IMR-90 (cell line): ENCODE results near the gene FAM53B. TPM values are rescaled to one million over a fixed set of nuclear protein-coding genes. Genes with fewer than 3 reads are reported as not detected.

Source experiments
- ATAC-seq: fragments of 200-7000 bp; cut with Tn5 transposase; 2 replicates; pipeline ENCODE4 v1.9.1; 2020; ENCODE audit warnings: low read depth, mild to moderate bottlenecking, moderate library complexity
- BruUV-seq: library from RNA; stranded (reverse); fragments of 400-500 nt; replicated peaks from 2 replicates; lab custom pipeline; 2021; lab: Mats Ljungman, UMichigan
- CTCF ChIA-PET: fragments of 300-600 bp; formaldehyde crosslinking; extraction: SDS; loops from one replicate; lab custom pipeline; 2021; ENCODE audit warnings: antibody characterized with exemption; lab: Yijun Ruan, JAX
- POLR2A ChIA-PET: fragments of 300-600 bp; sonication (Branson Sonifier 250); formaldehyde crosslinking; loops from one replicate; lab custom pipeline; 2022; ENCODE audit warnings: antibody characterized with exemption; ENCODE audit not compliant: unreplicated experiment; lab: Charles Lee
- DNase-seq: peaks from one replicate; pipeline ENCODE4 v3.0.0; 2013
- H2AFZ ChIP-seq: replicated peaks from 2 replicates; pipeline ENCODE3; 2013; ENCODE audit warnings: low read length, mild to moderate bottlenecking; ENCODE audit not compliant: poor library complexity
- H2AK5ac ChIP-seq: 2 replicates; pipeline ENCODE4 v1.6.1; 2013; ENCODE audit warnings: low read depth, low read length, inconsistent platforms
- H2AK9ac ChIP-seq: replicated peaks from 2 replicates; pipeline ENCODE3; 2013; ENCODE audit warnings: mild to moderate bottlenecking, low read depth, low read length, moderate library complexity; ENCODE audit not compliant: poor library complexity
- H2BK120ac ChIP-seq: 2 replicates; pipeline ENCODE4 v1.6.1; 2013; ENCODE audit warnings: low read depth, low read length, inconsistent platforms
- H2BK15ac ChIP-seq: 3 replicates; pipeline ENCODE4 v1.6.1; 2013; ENCODE audit warnings: low read depth, low read length, inconsistent platforms
- H2BK20ac ChIP-seq: 2 replicates; pipeline ENCODE4 v1.6.1; 2013; ENCODE audit warnings: low read depth, mild to moderate bottlenecking, inconsistent platforms, low read length, moderate library complexity
- H2BK5ac ChIP-seq: 2 replicates; pipeline ENCODE4 v1.6.1; 2013; ENCODE audit warnings: mild to moderate bottlenecking, low read depth, low read length, inconsistent platforms; ENCODE audit not compliant: poor library complexity, severe bottlenecking
- H3K14ac ChIP-seq: replicated peaks from 2 replicates; pipeline ENCODE4 v1.6.1; 2013; ENCODE audit warnings: low read depth, low read length, inconsistent platforms
- H3K18ac ChIP-seq: 2 replicates; pipeline ENCODE4 v1.6.1; 2013; ENCODE audit warnings: low read depth, low read length, control low read depth
- H3K23ac ChIP-seq: 2 replicates; pipeline ENCODE4 v1.6.1; 2013; ENCODE audit warnings: low read depth, low read length, inconsistent platforms
- H3K27ac ChIP-seq: 2 replicates; pipeline ENCODE4 v1.5.1; 2013; ENCODE audit warnings: mild to moderate bottlenecking, control low read depth, low read length; ENCODE audit not compliant: insufficient read depth
- H3K27me3 ChIP-seq: 2 replicates; pipeline ENCODE4 v1.6.1; 2013; ENCODE audit warnings: low read length; ENCODE audit not compliant: control insufficient read depth, insufficient read depth
- H3K36me3 ChIP-seq: 2 replicates; pipeline ENCODE4 v1.6.1; 2013; ENCODE audit warnings: low read length, mixed read lengths; ENCODE audit not compliant: control insufficient read depth, insufficient read depth
- H3K4ac ChIP-seq: 2 replicates; pipeline ENCODE4 v1.6.1; 2013; ENCODE audit warnings: low read depth, low read length, inconsistent platforms
- H3K4me1 ChIP-seq: 2 replicates; pipeline ENCODE4 v1.6.1; 2013; ENCODE audit warnings: low read length, mixed read lengths; ENCODE audit not compliant: control insufficient read depth, insufficient read depth
- H3K4me2 ChIP-seq: 2 replicates; pipeline ENCODE4 v1.6.1; 2013; ENCODE audit warnings: low read depth, mild to moderate bottlenecking, control low read depth, low read length, moderate library complexity
- H3K4me3 ChIP-seq: 2 replicates; pipeline ENCODE4 v1.5.1; 2013; ENCODE audit warnings: low read depth, mild to moderate bottlenecking, control low read depth, low read length, moderate library complexity; ENCODE audit not compliant: insufficient read depth
- H3K56ac ChIP-seq: 2 replicates; pipeline ENCODE4 v1.6.1; 2013; ENCODE audit warnings: low read length, inconsistent platforms; ENCODE audit not compliant: insufficient read depth; ENCODE audit errors: extremely low read depth
- H3K79me1 ChIP-seq, 2 experiments: 2 replicates each; pipeline ENCODE4 v1.6.1; 2013; ENCODE audit warnings: low read length in 2 of 2, inconsistent platforms in 1 of 2, low read depth in 1 of 2
- H3K9ac ChIP-seq: 2 replicates; pipeline ENCODE4 v1.6.1; 2013; ENCODE audit warnings: low read depth, low read length, control low read depth
- H3K9me1 ChIP-seq: 2 replicates; pipeline ENCODE4 v1.6.1; 2013; ENCODE audit warnings: low read length, inconsistent platforms; ENCODE audit not compliant: insufficient read depth
- H3K9me3 ChIP-seq: 2 replicates; pipeline ENCODE4 v1.6.1; 2013; ENCODE audit warnings: low read length; ENCODE audit not compliant: control insufficient read depth, insufficient read depth
- H4K20me1 ChIP-seq: 2 replicates; pipeline ENCODE4 v1.6.1; 2013; ENCODE audit warnings: low read length, inconsistent platforms; ENCODE audit not compliant: insufficient read depth
- H4K5ac ChIP-seq: 2 replicates; pipeline ENCODE4 v1.6.1; 2013; ENCODE audit warnings: mild to moderate bottlenecking, low read depth, low read length, control low read depth
- H4K8ac ChIP-seq, 2 experiments: 2 replicates each; pipeline ENCODE4 v1.6.1; 2013; ENCODE audit warnings: low read depth in 2 of 2, low read length in 2 of 2, control low read depth in 1 of 2, inconsistent platforms in 1 of 2
- H4K91ac ChIP-seq: 2 replicates; pipeline ENCODE4 v1.6.1; 2013; ENCODE audit warnings: low read depth, low read length, inconsistent platforms; ENCODE audit not compliant: insufficient read depth
- CHD1 ChIP-seq: IDR thresholded peaks from 2 replicates; pipeline ENCODE4 v1.6.1; 2012; ENCODE audit warnings: low read depth, low read length, improper control_type of control experiment
- CTCF ChIP-seq: conservative IDR thresholded peaks from 2 replicates; pipeline ENCODE4 v1.5.1; 2012; ENCODE audit warnings: mild to moderate bottlenecking, low read depth, low read length, improper control_type of control experiment
- ELK1 ChIP-seq: fragments of 150-350 bp; IDR thresholded peaks from 2 replicates; pipeline ENCODE4 v1.6.1; 2016; ENCODE audit warnings: low read depth, mild to moderate bottlenecking, low read length, moderate library complexity, borderline replicate concordance
- FOS ChIP-seq: fragments of 150-350 bp; IDR thresholded peaks from 2 replicates; pipeline ENCODE4 v1.6.1; 2016; ENCODE audit warnings: low read depth, low read length
- MAZ ChIP-seq: IDR thresholded peaks from 2 replicates; pipeline ENCODE4 v1.6.1; 2012; ENCODE audit warnings: low read depth, mild to moderate bottlenecking, low read length, improper control_type of control experiment, moderate library complexity, borderline replicate concordance
- MXI1 ChIP-seq: IDR thresholded peaks from 2 replicates; pipeline ENCODE4 v1.6.1; 2012; ENCODE audit warnings: low read depth, mild to moderate bottlenecking, low read length, moderate library complexity, borderline replicate concordance
- POLR2A ChIP-seq: IDR thresholded peaks from 2 replicates; pipeline ENCODE4 v1.6.1; 2012; ENCODE audit warnings: mild to moderate bottlenecking, low read depth, low read length
- RCOR1 ChIP-seq: IDR thresholded peaks from 2 replicates; pipeline ENCODE4 v1.6.1; 2012; ENCODE audit warnings: mild to moderate bottlenecking, low read length, improper control_type of control experiment; ENCODE audit not compliant: insufficient replicate concordance
- RFX5 ChIP-seq: IDR thresholded peaks from 2 replicates; pipeline ENCODE4 v1.8.0; 2012; ENCODE audit warnings: low read depth, mild to moderate bottlenecking, low read length, moderate library complexity
- USF2 ChIP-seq: fragments of 150-350 bp; IDR thresholded peaks from 2 replicates; pipeline ENCODE4 v1.6.1; 2017; ENCODE audit warnings: mild to moderate bottlenecking, antibody characterized with exemption, low read length, low read depth
- WGBS, 2 experiments: methylation state at CpG; one replicate each; pipeline versions ENCODE4 v1.1.5 to v1.1.7; 2013; ENCODE audit warnings: missing lambda C conversion rate in 2 of 2; ENCODE audit not compliant: insufficient read length in 1 of 2; ENCODE audit errors: extremely low coverage in 2 of 2; 5-methylcytosine and 5-hydroxymethylcytosine counted together
- dilution Hi-C: fragments of 300-500 bp; cut with HindIII; formaldehyde crosslinking; loops from one replicate; pipeline ENCODE4 v1.14.3; 2018; ENCODE audit warnings: low sequenced_read_pairs; ENCODE audit not compliant: unreplicated experiment
- in situ Hi-C: fragments of 300-500 bp; cut with MboI; formaldehyde crosslinking; loops from 3 replicates; pipeline ENCODE4 v1.14.3; 2019; ENCODE audit warnings: low sequenced_read_pairs, inconsistent platforms, mixed read lengths
- intact Hi-C: fragments of 100-400 bp; cut with micrococcal nuclease; formaldehyde crosslinking; loops from 2 replicates; pipeline ENCODE4 v1.10.0; 2022
- polyA plus RNA-seq, 3 experiments: library from polyadenylated mRNA; depleted of rRNA; stranded (reverse); fragments of >200 nt; gene quantifications; 2 replicates each; pipeline ENCODE4 v1.2.3, GENCODE V29; 2012; ENCODE audit warnings: low replicate concordance in 1 of 3
- total RNA-seq: library from RNA; depleted of rRNA; stranded (reverse); fragments of >200 nt; gene quantifications from 2 replicates; pipeline ENCODE4 v1.2.3, GENCODE V29; 2012

FAM53B gene
- total and polyA plus RNA-seq, 2 of the 4 experiments (the other 2 are of a cell fraction): 3.8 to 5.7 TPM

DNA sequence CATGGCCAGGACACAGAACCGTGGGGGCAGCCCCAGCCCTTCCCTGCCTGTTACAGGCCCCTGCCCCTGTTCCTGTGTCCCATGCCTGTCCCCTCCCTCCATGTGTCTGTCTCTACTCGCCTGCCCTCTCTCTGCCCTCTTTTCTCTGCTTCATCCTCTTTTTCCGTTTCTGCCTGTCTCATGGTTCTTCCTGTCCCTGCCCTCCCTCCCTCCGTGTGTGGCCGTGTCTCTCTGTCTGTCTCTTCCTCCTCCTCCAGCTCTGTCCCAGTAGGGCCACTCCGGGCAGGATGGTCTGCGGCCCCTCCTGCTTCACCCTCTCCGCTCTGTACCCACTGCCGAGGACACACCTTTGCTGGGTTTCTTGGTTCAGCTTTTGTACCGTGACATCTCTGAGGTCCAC, 137.4 kb downstream of the FAM53B start:
- Histone ChIP-seq H3K4ac (no peak overlapping the region), H3K4me2 (no peak overlapping the region), H2BK120ac (no peak overlapping the region), H2BK15ac (no peak overlapping the region), H3K18ac (no peak overlapping the region), H2AFZ (no peak overlapping the region), H3K27ac (no peak overlapping the region), H2BK5ac (no peak overlapping the region), H3K4me1 (no peaks in the 10 kb centered on the region), H2BK20ac (no peak overlapping the region), H3K9ac (no peak overlapping the region), H3K27me3 (no peaks in the 10 kb centered on the region), H3K56ac (no peak overlapping the region), H3K14ac (no peak overlapping the region), H3K9me1 (no peaks in the 10 kb centered on the region), H2AK5ac (no peak overlapping the region), H3K36me3 (no peaks in the 10 kb centered on the region), H4K20me1 (no peaks in the 10 kb centered on the region), H3K4me3 (no peak overlapping the region), H3K23ac (no peak overlapping the region), H4K91ac (no peak overlapping the region), H3K9me3 (no peaks in the 10 kb centered on the region), H4K8ac (no peak overlapping the region), H4K5ac (no peak overlapping the region), H3K79me1 (no peaks in the 10 kb centered on the region), H2AK9ac (no peak overlapping the region)
- ATAC-seq (no peak), DNase-seq (no peak)
- CTCF ChIA-PET: no interaction called here
- POLR2A ChIA-PET: no interaction called here
- BruUV-seq: no TSS peak
- in situ Hi-C loops (no loop called here), dilution Hi-C loops (no loop called here), intact Hi-C loops (no loop called here)
- 8% methylated on average over 2 of the region's 10 CpGs; no CpG with 5 or more reads in 1 of the 2 experiments for WGBS, 2 experiments
- TF ChIP-seq RFX5 (no peak), CTCF (no peak), RCOR1 (no peak), ELK1 (no peak), FOS (no peak), USF2 (no peak), CHD1 (no peak), MXI1 (no peak), POLR2A (no peak), MAZ (no peak)
